Smooth muscle cell of the brain vasculature (primary cell): ENCODE data around the gene GNAS.
"Not testable (repeated sequence)": the region's sequence is repeated elsewhere in the genome, so short reads cannot be mapped to it uniquely, and the experiment has no call there.

Source experiments
- DNase-seq: peaks from one replicate; pipeline ENCODE4 v3.0.0-alpha.2; 2012; ENCODE audit warnings: low read depth, low spot score

GNAS gene

DNA sequence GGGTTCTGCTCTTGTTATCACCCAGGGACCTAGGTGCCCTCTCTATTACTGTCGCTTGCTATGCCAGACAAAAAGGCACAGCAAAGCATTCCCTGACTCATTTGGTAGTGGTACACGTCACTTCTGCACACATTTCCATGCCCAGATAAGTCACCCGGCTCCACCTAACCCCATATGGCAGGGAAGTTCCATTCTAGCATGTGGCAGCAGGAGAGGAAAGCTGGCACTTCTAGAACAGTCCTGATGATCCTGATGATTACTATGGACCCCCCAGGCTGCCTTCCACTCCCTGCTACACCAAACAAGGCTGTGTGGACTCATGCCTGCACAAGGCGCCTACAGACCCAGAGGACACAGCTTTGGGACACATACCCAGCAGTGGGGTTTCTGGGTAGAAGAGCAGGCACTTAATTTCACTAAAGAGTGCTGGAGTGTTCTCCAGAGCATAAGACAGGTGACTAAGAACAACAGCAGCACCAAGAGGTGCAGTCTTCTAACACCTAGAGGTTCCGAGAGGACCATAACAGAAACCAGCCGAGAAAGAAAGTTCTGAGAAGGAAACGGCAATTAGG lies 75.1 kb downstream of the GNAS start:
- DNase-seq = no peak

DNA sequence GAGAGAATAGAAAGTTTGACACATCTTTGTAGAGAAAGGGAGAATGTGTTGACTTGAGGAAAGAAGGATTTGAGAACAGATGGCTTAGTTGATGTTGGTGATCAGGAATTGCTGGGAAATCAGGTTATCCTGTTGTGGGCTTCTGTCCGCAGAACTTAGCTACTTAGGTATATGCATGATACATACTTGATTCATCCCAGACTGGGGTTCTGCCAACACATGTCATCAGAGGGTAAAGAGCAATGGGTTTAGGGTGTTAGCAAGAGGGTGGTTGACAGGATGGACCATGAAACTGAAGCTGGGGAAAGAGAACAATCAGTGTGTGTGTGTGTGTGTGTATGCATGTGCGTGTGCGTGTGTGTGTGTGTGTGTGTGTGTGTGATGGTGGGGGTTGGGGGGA lies 78.0 kb downstream of the GNAS start:
- DNase-seq = no peak

DNA sequence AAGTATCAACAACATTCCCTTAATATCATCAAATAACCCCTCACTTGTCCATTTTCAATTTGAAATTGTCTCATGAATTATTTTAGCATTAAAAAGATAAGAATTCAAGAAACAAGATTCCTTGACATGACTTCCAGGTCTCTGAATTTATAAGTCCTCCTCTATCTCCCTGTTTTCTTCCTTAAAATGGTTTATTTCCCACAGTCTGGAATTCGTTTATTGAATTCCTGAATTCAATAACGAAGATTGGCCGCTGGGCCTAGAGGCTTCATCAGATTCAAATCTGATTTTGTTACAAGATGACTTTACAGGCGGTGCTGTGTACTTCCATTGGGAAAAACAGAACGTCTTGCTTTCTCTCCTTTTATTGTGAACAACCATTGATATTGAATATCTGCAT lies 79.7 kb downstream of the GNAS start:
- no peak for DNase-seq

GRCh38 chr20:58938078-58938477 lies 85.6 kb downstream of the GNAS start:
- DNase-seq = no peak

DNA sequence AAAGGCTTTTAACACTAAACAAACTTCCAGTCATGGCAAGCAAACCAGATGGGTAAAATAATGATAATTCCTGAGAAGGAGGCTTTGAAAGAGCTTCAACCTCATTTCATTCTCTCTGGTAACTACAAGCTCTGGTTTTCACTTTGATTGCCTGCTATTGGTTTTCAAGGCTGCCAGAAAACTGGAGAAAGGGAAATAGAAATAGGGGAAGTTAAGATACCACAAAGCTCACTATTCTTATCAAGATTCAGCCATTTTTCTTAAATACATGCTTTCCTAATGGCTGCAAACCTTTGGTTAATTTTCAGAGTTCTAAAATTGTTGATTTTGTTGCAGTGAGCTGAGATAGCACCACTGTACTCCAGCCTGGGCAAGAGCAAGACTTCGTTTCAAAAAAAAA lies 86.0 kb downstream of the GNAS start:
- no peak for DNase-seq

DNA sequence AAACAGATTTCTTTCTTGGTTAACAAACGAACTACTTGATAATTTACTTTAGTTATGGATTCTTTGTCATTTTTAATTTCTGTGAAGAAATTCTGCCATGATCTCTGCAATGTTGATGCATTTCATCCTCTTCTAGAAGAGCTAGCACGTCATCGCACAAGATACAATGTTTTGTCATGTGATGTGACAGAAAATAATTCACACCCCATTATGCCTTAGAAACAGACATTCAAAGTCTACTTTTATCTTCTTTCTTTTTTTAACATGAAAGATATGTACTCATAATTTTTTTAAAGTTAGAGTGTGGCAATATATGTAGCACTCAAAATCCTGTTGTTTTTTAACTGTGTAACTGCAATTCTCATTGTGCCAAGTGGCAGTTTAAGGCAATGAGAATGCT lies 89.0 kb downstream of the GNAS start:
- DNase-seq = no peak

- no peak for DNase-seq
These were observed 90.0 kb downstream of the GNAS start for GRCh38 chr20:58942549-58942948.

DNA sequence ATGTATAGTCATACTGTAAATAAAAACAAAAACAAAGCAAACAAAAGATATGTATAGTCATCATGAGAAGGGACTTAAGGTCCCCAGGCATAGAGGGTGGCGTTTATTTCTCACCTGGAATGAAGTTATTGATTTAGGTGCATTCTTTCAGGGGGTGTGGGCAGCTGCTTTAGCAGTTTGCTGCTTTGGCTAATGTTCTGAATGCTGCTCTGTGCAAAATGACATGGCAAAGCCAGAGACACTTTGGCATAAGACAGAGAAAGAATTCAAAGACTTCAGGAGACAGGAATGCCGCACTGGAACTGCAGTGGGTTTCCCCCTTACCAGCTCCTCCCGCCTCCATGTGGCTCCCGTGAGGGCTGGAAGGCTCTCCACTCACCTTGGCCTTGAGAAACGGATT lies 92.1 kb downstream of the GNAS start:
- DNase-seq = no peak

- no peak for DNase-seq
These were observed 93.6 kb downstream of the GNAS start for GRCh38 chr20:58945965-58946631.

GRCh38 chr20:58947797-58948388 lies 95.4 kb downstream of the GNAS start:
- DNase-seq = not testable (repeated sequence)

DNA sequence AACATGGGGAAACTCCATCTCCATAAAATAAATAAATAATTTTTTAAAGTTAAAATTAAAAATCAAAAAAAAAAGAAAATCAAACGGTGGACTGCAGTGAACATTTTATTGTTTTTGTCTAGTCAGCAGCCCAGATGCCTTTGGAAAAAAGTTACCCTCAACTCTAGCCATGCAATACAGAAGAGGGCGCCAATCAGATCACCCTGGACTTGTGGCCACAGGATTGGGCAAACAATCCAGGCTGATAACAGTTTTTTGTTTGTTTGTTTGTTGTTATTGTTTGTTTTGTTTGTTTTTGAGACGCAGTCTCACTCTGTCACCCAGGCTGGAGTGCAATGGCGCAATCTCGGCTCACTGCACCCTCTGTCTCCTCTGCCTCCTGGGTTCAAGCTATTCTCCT lies 98.1 kb downstream of the GNAS start:
- DNase-seq = no peak

GRCh38 chr20:58953050-58953449 lies 100.5 kb downstream of the GNAS start:
- no peak for DNase-seq

- DNase-seq = no peak
These were observed 103.6 kb downstream of the GNAS start for GRCh38 chr20:58956078-58956477.

DNA sequence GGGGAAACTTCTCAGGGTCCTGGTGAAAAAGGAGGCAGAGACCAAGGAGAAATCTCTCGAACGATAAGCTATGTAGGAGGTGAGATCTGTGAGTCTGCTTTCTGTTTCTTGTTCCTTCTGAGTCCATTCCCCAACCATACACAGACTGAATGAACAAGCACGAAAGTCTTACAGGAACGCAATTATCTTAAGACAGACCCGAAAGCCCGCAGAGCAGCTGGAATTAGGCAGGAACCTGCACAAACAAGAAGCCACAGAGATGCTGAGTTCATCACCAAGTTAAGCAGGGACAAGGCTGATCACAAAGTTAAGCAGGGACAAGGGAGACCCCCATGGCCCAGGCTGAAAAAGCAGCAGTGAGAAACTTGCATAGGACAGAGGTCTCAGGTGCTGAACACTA lies 107.1 kb downstream of the GNAS start:
- no peak for DNase-seq
